A549 (cell line): ENCODE data around the gene YTHDC2. TPM values are rescaled to one million over a fixed set of nuclear protein-coding genes. Genes with fewer than 3 reads are reported as not detected.

Experiments
- ATAC-seq, 2 experiments: fragments of 200-7000 bp in 1 of 2; fragments of >200 bp in 1 of 2; cut with Nextera tagmentation in 1 of 2; cut with Tn5 transposase in 1 of 2; 3 replicates each; pipeline versions ENCODE4 v1.8.0 to v1.9.1; 2018 to 2020; ENCODE audit warnings: mild to moderate bottlenecking in 1 of 2, moderate library complexity in 1 of 2
- CTCF ChIA-PET: fragments of 300-600 bp; sonication (Branson Sonifier 250); formaldehyde crosslinking; extraction: SDS; loops from one replicate; lab custom pipeline; 2021; ENCODE audit warnings: antibody characterized with exemption, inconsistent platforms; lab: Yijun Ruan, JAX
- POLR2A ChIA-PET: fragments of 350-600 bp; formaldehyde crosslinking; extraction: SDS; loops from one replicate; lab custom pipeline; 2021; ENCODE audit warnings: antibody characterized with exemption, inconsistent platforms; lab: Yijun Ruan, JAX
- DNase-seq, 2 experiments: peaks; one replicate each; pipeline versions ENCODE4 v3.0.0 to v3.0.0-alpha.2; 2011 to 2016; ENCODE audit warnings: low read depth in 1 of 2, low spot score in 1 of 2
- FAIRE-seq: peaks from 2 replicates; lab custom pipeline; 2011; peaks lifted over from hg19 to GRCh38; lab: Jason Lieb, UNC
- H3K27ac ChIP-seq, 2 experiments: fragments of >200 bp; sonication (Bioruptor Twin); formaldehyde crosslinking; 3 replicates each; pipeline ENCODE4 v1.5.1; 2016 to 2017
- H3K4me1 ChIP-seq: fragments of >200 bp; sonication (Bioruptor Twin); formaldehyde crosslinking; 3 replicates; pipeline ENCODE4 v1.6.1; 2016
- H3K4me2 ChIP-seq: fragments of >200 bp; sonication (Bioruptor Twin); formaldehyde crosslinking; 3 replicates; pipeline ENCODE4 v1.6.1; 2016
- H3K4me3 ChIP-seq: fragments of >200 bp; sonication (Bioruptor Twin); formaldehyde crosslinking; 3 replicates; pipeline ENCODE4 v1.5.1; 2016
- H3K9me3 ChIP-seq: fragments of >200 bp; sonication (Bioruptor Twin); formaldehyde crosslinking; 3 replicates; pipeline ENCODE4 v1.6.1; 2016
- BCL3 ChIP-seq: fragments of >200 bp; sonication (Bioruptor Twin); formaldehyde crosslinking; IDR thresholded peaks from 3 replicates; pipeline ENCODE4 v1.6.1; 2016
- CEBPB ChIP-seq, 2 experiments: fragments of >200 bp in 1 of 2; sonication (Bioruptor Twin) in 1 of 2; formaldehyde crosslinking in 1 of 2; IDR thresholded peaks; 2 replicates each; pipeline ENCODE4 v1.6.1; 2012 to 2016
- CHD2 ChIP-seq: fragments of 150-350 bp; IDR thresholded peaks from 2 replicates; pipeline ENCODE4 v1.6.1; 2014; ENCODE audit warnings: low read length; ENCODE audit not compliant: partially characterized antibody
- FOXS1 ChIP-seq: fragments of 250-450 bp; sonication (Bioruptor Pico); IDR thresholded peaks from 2 replicates; pipeline ENCODE4 v1.5.0; 2020; ENCODE audit warnings: mild to moderate bottlenecking, moderate library complexity
- HOXB5 ChIP-seq: fragments of 250-450 bp; sonication (Bioruptor Pico); IDR thresholded peaks from 2 replicates; pipeline ENCODE4 v1.5.0; 2020; ENCODE audit warnings: mild to moderate bottlenecking, moderate library complexity
- NFE2L2 ChIP-seq: fragments of 150-350 bp; conservative IDR thresholded peaks from 2 replicates; pipeline ENCODE4 v1.6.1; 2014; ENCODE audit warnings: low read length
- POLR2AphosphoS2 ChIP-seq: conservative IDR thresholded peaks from 2 replicates; pipeline ENCODE4 v1.6.1; 2012; ENCODE audit warnings: low read length, improper control_type of control experiment, inconsistent platforms
- RAD21 ChIP-seq, 2 experiments: fragments of >200 bp in 1 of 2; sonication (Bioruptor Twin) in 1 of 2; formaldehyde crosslinking in 1 of 2; IDR thresholded peaks in 1 of 2; conservative IDR thresholded peaks in 1 of 2; 2 replicates in 1 of 2; 3 replicates in 1 of 2; pipeline ENCODE4 v1.6.1; 2012 to 2018; ENCODE audit warnings: inconsistent platforms in 1 of 2
- REST ChIP-seq: fragments of 200-600 bp; sonication (generic); IDR thresholded peaks from 2 replicates; pipeline ENCODE4 v1.6.1; 2016; ENCODE audit warnings: antibody characterized with exemption, mild to moderate bottlenecking, moderate library complexity
- USF2 ChIP-seq: fragments of 450-650 bp; IDR thresholded peaks from 2 replicates; pipeline ENCODE4 v1.6.1; 2014; ENCODE audit warnings: antibody characterized with exemption
- ZNF302 ChIP-seq: fragments of 250-450 bp; sonication (Bioruptor Pico); IDR thresholded peaks from 2 replicates; pipeline ENCODE4 v1.9.0; 2021; ENCODE audit warnings: inconsistent platforms, mild to moderate bottlenecking, moderate library complexity
- ZSCAN20 ChIP-seq: fragments of 250-450 bp; sonication (Bioruptor Pico); IDR thresholded peaks from 2 replicates; pipeline ENCODE4 v1.8.0; 2022; ENCODE audit warnings: mild to moderate bottlenecking, moderate library complexity
- WGBS: methylation state at CpG from one replicate; pipeline ENCODE4 v1.1.6; 2017; ENCODE audit errors: missing lambda C conversion rate; 5-methylcytosine and 5-hydroxymethylcytosine counted together
- polyA plus RNA-seq, 4 experiments: library from polyadenylated mRNA; depleted of rRNA in 3 of 4; stranded (reverse); fragments of >200 nt; fragmentation: RNase III in 1 of 4; extraction: RNeasy Plus Mini Kit Qiagen cat#74134 plus additional on column Dnase treatment in 1 of 4; gene quantifications; 2 replicates in 3 of 4; 3 replicates in 1 of 4; pipeline ENCODE4 v1.2.3, GENCODE V29; 2011 to 2017
- TF ChIP-seq, protein P1 (sequence below): fragments of >200 bp; sonication (Bioruptor Twin); formaldehyde crosslinking; IDR thresholded peaks from 3 replicates; pipeline ENCODE4 v1.5.1; 2016

The YTHDC2 gene
- polyA plus RNA-seq, 2 of the 4 experiments (the other 2 are of a cell fraction) = 16.4 to 19.0 TPM

DNA sequence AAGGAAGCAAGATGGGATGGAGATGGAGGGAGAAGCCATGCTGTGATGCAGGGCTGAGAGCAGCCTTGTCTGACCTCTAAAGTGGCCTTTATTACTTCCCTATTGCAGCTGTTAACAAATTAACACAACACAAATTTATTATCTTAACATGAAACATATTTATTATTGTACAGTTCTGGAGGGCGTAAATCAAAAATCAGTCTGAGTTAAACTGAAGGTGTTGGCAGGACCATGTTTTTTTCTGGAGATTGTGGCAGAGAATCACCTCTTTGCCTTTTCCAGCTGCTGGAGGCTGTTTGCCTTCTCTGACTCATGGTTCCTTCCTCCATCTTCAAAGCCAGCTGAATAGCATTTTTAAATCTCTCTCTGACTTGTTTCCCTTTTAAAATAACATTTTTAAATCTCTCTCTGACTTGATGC lies 18.1 kb upstream of the YTHDC2 start:
- Histone ChIP-seq H3K4me3 (no peak overlapping the region), H3K4me2 (no peak overlapping the region), H3K4me1 (no peaks in the 10 kb centered on the region), H3K27ac (no peak overlapping the region), H3K9me3 (peaks cover 9% of the 10 kb centered on the region)
- WGBS = 9% methylated on average over 1 of the region's 1 CpG
- ChIA-PET CTCF (interaction anchor here (4.0 kb wide), 1 partner anchor 16 kb away, joined by 13 read pairs; no protein-coding TSS in a partner anchor), POLR2A (no interaction called here)
- TF ChIP-seq CEBPB (IDR thresholded peaks at IDR 0.05) = no peak
- no peak for TF ChIP-seq RAD21 (conservative IDR thresholded peaks at IDR 0.05 in 1 of 2, IDR thresholded peaks at IDR 0.05 in 1 of 2)
- TF ChIP-seq BCL3 = no peak
- no peak for TF ChIP-seq POLR2AphosphoS2
- TF ChIP-seq, protein P1, sequence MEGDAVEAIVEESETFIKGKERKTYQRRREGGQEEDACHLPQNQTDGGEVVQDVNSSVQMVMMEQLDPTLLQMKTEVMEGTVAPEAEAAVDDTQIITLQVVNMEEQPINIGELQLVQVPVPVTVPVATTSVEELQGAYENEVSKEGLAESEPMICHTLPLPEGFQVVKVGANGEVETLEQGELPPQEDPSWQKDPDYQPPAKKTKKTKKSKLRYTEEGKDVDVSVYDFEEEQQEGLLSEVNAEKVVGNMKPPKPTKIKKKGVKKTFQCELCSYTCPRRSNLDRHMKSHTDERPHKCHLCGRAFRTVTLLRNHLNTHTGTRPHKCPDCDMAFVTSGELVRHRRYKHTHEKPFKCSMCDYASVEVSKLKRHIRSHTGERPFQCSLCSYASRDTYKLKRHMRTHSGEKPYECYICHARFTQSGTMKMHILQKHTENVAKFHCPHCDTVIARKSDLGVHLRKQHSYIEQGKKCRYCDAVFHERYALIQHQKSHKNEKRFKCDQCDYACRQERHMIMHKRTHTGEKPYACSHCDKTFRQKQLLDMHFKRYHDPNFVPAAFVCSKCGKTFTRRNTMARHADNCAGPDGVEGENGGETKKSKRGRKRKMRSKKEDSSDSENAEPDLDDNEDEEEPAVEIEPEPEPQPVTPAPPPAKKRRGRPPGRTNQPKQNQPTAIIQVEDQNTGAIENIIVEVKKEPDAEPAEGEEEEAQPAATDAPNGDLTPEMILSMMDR = no peak
- no peak for TF ChIP-seq CHD2
- no peak for TF ChIP-seq HOXB5 (CRISPR knock-in tag)
- no peak for TF ChIP-seq REST
- no peak for ATAC-seq
- no peak for DNase-seq
- no peak for FAIRE-seq

DNA sequence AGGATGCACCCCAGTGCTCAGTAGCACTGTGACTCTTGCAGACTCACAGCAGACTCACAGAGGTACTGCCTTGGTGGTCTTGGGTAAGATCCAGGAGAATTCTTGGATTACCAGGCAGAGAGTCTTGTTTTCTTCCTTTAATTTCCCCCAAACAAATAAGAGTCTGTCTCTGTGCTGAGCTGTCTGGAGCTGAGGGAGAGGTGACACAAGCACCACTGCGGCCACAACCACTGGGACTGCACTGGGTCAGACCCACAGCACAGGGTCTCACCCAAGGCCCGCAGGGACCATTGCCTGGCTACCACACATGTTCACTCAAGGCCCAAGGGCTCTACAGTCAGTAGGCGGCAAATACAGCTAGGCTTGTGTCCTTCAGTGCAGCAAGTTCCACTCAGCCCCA lies 11.4 kb upstream of the YTHDC2 start:
- 49% methylated on average over 2 of the region's 3 CpGs for WGBS
- no peak overlapping the region for H3K4me2 ChIP-seq
- TF ChIP-seq RAD21 (conservative IDR thresholded peaks at IDR 0.05 in 1 of 2, IDR thresholded peaks at IDR 0.05 in 1 of 2) (no peak), NFE2L2 (no peak), USF2 (no peak), FOXS1 (CRISPR knock-in tag) (no peak), BCL3 (no peak), ZNF302 (CRISPR knock-in tag) (no peak), ZSCAN20 (no peak)
- TF ChIP-seq, all 56 proteins: peak for 0
- Histone ChIP-seq H3K27ac (no peak overlapping the region), H3K4me1 (no peaks in the 10 kb centered on the region), H3K9me3 (no peaks in the 10 kb centered on the region), H3K4me3 (no peak overlapping the region)
- FAIRE-seq = no peak
- ATAC-seq = no peak
- DNase-seq = no peak
- CTCF ChIA-PET = interaction anchor here (1.1 to 2.1 kb wide), 4 partner anchors 8 to 124 kb away, joined by 3 to 7 read pairs (median 6); no protein-coding TSS in a partner anchor
- POLR2A ChIA-PET = no interaction called here
